NCI-H345 treated with DMSO at 0.1 percent for 48 hours (cell line): ENCODE data around the gene DMXL1.
"Not testable (repeated sequence)": the region's sequence is repeated elsewhere in the genome, so short reads cannot be mapped to it uniquely, and the experiment has no call there.

ENCODE experiments used
- DNase-seq: peaks from one replicate; lab custom pipeline; 2025; ENCODE audit not compliant: unreplicated experiment; lab: John Stamatoyannopoulos, UW

The DMXL1 gene

GRCh38 chr5:119120893-119121292 lies 50.0 kb downstream of the DMXL1 start:
- no peak for DNase-seq

- not testable (repeated sequence) for DNase-seq
These were observed 51.6 kb downstream of the DMXL1 start for GRCh38 chr5:119122474-119122873.

DNA sequence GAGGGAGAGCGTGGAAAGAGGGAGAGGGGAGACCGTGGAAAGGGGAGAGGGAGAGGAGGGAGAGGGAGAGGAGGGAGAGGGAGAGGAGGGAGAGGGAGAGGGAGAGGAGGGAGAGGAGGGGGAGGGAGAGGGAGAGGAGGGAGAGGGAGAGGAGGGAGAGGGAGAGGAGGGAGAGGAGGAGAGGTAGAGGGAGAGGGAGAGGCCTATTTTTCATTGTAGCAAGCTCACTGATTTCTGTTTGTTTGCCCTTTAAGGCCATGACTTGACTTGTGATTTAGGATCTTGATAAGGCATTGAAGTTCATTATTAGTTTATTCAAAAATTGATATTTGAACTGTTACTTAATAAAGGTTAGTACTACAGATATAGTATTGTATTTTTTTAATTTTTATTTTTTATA lies 52.4 kb downstream of the DMXL1 start:
- no peak for DNase-seq

DNA sequence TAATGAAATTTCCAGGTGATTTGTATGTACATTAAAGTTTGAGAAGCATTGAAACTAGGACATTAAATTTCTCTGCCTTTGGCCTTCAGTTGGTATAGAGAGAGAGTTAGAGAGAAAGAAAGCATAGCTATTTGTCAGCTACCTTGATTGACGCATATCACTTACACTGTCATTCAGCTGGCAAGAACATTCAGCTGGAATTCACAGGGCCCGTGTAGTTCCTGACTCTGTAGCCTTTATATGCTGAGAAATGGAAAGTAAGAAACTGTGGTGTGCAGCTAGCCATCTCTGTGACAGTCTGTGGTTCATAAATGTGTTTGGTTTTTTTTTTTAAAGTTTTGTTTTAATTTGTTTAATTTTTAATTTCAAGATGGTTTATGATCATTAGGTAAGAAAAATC lies 58.9 kb downstream of the DMXL1 start:
- no peak for DNase-seq

DNA sequence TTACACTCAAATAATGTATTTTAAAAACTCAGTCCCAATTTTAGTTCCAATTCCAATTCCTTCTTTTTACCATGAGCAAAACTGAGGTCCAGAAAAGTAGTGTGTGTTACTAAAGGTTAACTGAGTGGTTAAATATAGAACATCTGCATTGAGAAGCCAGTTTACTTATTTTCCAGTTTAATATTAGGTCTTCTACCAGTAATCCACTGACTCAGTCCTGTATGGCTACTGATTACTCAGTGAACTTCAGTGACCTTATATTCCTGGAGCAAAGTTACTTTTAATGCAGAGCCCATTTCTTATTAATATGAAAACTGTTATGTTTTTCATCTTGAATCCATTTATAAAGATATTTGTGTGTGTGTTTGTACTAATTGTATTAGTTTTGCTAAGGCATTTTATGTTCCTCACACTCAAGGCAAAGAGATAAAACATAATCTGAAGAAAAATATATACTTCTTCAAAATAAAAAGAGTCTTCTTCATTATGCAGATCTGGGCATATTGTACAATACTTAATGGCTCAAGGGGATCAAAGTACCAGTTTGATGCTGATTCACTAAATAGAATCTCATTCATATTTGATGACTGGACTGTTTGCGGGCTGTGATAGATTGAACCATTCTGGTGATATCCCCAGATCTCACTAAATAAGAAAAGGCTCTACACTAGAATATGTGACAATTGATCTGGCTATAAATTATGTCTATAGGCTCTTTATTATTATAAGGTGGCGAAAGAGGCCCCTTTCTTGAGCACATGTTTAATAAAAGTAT lies 60.8 kb downstream of the DMXL1 start:
- DNase-seq, result no peak

GRCh38 chr5:119135743-119136142 lies 64.9 kb downstream of the DMXL1 start:
- DNase-seq, result not testable (repeated sequence)

DNA sequence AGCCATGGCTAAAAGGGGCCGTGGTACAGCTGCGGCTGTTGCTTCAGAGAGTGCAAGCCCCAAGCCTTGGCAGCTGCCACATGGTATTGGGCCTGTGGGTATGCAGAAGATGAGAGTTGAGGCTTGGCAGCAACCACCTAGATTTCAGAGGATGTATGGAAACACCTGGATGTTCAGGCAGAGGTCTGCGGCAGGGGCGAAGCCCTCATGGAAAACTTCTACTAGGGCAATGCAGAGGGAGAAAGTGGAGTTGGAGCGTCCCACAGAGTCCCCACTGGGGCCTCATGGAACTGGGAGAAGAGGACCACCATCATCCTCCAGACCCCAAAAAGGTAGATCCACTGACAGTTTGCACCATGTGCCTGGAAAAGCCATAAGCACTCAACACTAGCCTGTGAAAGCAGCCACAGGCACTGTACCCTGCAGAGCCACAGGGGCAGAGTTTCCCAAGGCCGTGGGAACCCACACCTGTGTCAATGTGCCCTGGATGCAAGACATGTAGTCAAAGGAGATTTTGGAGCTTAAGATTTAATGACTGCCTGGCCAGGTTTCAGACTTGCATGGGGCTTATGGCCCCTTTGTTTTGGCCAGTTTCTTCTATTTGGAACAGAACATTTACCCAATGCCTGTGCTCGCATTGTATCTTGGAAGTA lies 65.9 kb downstream of the DMXL1 start:
- no peak for DNase-seq

- no peak for DNase-seq
These were observed 82.7 kb downstream of the DMXL1 start for GRCh38 chr5:119153629-119154028.

GRCh38 chr5:119158144-119158543 lies 87.3 kb downstream of the DMXL1 start:
- DNase-seq, result no peak

DNA sequence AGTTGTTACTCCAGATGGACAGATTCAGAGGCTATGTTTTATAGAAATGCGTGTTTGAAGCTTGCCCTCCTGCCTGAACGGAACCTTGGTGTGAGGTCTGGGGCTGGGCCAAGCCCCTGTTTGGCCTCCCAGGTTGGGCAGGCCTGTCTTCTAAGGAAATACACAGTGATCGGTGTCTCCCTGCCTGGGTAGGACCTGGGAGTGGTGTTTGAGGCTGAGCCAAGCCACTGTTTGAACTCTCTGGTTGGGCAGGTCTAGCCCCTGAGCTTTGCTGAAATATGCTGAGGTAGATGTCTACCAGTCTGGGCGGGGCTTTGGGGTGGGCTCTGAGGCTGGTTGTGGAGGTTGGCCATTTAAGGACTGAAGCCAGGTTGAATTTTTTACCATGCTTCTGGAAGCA lies 90.5 kb downstream of the DMXL1 start:
- DNase-seq, result no peak

DNA sequence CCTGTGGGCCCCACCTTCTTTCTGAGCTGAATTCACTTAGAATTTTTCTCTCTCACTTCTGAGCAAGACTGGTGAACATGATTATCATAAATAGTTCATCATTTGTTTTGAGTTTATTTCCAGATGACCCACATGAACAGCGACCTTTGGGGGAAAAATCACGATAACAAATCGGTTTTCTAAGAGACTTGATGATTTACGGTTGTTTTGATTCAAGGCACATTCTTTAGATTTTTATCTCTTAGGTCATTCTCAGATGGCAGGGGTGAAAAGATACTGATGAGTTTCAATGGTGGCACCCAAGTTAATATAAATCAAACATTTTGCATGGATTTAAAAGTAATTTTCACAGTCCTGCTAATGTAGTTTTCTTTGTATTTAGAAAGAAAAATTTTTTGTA lies 95.1 kb downstream of the DMXL1 start:
- DNase-seq, result no peak

DNA sequence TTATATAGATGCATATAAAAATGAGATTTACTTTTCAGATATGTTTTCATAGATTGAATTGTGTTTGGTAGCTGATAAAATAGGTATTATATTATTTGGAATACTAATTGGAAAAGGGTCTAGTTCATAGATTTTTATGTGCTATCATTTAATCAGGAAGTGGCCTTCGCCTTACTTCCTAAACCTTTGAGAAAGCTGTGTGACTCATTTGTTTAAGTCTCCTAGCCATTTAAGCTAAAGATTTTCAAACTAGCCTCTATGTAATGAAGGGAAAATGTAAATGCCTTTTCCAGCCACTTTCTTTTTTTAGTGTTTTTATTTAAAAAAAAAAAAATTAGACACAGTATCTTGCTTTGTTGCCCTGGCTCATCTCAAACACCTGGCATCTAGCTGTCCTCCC lies 97.5 kb downstream of the DMXL1 start:
- no peak for DNase-seq

DNA sequence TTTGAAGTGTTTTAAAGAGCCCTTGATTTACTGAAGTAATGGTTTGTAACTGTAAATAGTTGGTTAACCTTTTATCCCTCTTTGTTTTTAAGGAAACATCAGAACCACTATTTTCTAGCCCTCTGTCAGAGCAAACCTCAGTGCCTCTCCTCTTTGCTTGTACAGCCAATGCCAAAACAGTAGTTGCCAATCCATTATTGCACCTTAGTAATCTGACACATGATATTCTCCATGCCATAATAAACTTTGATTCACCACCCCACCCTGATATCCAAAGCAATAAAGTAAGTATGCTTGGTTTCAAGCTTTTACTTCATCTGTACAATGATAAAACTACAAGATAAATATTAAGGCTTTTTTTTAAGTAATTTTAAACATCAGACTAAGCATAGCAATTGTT lies 100.8 kb downstream of the DMXL1 start:
- DNase-seq, result no peak

DNA sequence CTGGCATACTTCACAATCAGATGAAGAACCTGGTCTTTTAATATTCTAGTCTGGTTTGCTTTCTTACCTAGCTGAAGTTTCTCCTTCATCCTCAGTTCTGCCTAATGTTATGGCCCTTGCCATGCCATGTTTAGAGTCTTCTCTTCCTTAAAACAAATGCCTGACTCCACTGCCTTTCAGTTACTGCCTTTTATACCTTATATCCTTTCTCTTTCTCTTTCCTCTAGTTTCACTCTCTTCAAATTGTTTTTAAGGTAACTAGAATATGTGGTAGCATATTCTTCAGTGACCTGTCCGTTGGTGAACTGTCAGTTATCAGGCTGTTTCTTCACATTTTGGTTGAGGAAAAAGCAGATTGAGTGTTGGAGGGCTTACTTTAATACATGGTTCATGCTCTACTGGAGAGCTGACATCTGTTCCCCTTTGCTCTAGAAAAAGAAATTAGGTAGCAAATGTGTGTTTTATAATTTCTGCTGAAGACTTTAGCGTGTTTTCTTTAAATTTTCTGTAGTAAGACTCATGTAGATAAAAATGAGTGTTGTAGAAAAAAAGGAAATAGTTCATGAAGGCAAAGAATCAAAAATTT lies 103.8 kb downstream of the DMXL1 start:
- DNase-seq, result no peak

DNA sequence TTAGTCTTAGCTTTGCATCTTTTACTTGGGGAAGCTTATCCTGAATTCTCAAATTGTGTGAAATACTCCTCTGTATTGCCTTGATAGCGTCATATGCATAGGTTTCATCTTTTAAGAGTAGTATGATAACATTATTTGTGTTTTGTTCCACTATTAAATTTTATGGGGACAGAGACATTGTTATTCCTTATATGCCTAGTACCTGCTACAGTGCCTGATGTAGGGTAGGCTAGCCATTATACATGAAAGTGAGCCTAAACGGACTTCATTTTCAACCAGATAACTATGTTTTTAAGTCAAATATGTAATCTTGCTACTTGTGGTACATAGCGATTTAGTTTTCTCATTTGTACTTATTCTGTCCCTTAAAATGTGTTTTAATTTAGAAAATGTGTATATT lies 105.9 kb downstream of the DMXL1 start:
- DNase-seq, result no peak

DNA sequence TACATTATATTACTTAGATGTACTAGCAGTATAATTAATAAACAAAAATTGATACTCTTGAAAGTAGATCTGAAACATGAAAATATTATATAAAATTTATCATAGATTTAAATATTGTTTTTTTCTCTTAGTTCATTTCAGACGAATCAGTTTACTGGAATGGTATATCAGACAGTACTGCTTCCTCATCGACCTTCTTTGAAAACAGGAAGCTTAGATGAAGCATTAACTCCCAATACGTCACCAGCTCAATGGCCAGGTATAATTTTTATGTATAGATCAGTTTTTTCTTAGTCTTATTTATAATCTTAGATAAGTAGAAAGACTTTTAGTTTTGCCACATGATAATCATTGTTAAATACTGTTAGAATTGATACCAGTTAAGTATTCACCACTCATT lies 106.3 kb downstream of the DMXL1 start:
- DNase-seq, result no peak

DNA sequence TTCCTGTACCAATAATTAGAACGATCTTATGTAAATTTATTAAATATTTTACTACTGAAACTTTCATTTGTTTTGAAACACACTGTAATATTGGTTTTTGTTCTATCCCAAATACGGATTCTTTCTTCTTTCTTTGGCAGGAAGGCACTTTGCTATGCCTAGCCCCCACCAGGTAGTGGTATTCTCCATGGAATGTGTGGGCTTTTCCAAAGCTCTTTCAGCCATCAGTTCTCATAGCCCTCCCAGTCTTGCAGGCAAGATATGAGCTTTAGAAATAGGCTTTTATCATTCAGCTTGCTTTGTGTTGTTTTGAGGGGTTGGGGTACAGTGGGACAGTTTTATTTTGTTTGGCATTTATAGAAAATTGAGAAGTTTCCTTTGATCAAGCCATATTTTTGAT lies 107.5 kb downstream of the DMXL1 start:
- no peak for DNase-seq

DNA sequence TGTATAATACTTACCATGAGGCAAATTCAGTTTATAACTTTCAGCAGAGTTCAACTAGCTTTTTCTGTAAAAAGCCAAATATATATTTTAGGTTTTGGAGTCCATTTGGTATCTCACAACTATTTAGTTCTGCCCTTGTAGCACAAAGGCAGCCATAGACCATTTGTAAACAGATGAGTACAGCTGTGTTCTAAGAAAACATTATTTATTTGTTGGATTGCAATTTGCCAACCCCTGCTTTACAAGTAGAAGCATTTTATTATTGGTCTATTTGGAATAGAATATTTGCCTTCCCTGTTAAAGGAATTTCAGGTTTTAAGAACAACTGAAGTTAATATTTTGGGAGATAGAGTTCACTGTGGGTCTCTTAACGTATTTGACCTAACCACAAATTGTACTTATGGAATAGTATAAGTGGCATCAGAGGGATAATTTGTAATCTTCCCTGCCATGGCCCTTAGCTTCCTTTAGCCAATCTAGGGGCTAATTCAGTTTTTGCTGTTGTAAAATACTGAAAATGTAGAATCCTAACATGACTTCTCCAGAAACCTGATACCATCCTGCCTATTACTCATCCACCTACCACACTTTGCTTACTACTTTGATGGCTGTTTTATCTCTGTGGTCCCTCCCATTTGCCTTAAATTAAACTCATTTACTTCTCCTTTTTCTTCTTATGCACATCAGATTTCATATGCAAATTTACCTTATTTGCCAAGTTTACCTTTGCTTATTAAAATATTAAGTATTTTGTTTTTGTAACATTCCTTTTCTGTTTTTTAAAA lies 109.2 kb downstream of the DMXL1 start:
- DNase-seq, result no peak

- DNase-seq, result not testable (repeated sequence)
These were observed 114.6 kb downstream of the DMXL1 start for GRCh38 chr5:119185512-119185911.

GRCh38 chr5:119187776-119188529 lies 117.1 kb downstream of the DMXL1 start:
- no peak for DNase-seq
